HG03571 (cell line): ENCODE results near the gene BAG5.
"Not testable (repeated sequence)": the region's sequence is repeated elsewhere in the genome, so short reads cannot be mapped to it uniquely, and the experiment has no call there.

Source experiments
- ATAC-seq: cut with Tn5 transposase; IDR thresholded peaks from one replicate; pipeline ENCODE4 v1.9.1; 2021; ENCODE audit not compliant: unreplicated experiment

Gene BAG5

DNA sequence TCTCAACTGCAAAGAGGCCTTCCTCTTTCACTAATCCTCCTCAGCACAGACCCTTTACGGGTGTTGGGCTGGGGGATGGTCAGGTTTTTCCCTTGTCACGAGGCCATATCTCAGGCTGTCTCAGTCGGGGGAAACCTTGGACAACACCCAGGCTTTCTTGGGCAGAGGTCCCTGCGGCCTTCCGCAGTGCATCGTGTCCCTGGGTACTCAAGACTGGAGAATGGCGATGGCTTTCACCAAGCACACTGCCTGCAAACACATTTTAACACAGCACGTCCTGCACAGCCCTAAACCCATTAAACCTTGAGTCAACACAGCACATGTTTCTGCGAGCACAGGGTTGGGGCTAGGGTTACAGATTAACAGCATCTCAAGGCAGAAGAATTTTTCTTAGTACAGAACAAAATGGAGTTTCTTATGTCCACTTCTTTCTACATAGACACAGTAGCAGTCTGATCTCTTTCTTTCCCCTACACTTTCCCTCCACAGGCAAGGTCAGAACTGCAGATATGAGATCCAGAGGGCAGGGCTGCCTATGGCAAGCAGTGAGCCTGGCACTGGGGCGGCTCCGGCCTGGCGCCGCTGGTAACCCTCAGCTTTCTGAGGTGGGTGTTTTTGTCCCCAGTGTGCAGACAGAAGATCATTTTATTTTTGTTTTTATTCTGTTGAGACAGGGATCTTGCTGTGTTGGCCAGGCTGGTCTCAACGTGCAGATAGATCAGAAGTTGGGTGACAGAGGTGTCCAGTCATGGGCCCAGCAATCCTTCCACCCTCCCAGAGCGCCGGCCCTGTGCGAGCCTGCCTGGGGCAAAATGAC is 36.8 kb downstream of the BAG5 start:
- ATAC-seq, result not testable (repeated sequence)

DNA sequence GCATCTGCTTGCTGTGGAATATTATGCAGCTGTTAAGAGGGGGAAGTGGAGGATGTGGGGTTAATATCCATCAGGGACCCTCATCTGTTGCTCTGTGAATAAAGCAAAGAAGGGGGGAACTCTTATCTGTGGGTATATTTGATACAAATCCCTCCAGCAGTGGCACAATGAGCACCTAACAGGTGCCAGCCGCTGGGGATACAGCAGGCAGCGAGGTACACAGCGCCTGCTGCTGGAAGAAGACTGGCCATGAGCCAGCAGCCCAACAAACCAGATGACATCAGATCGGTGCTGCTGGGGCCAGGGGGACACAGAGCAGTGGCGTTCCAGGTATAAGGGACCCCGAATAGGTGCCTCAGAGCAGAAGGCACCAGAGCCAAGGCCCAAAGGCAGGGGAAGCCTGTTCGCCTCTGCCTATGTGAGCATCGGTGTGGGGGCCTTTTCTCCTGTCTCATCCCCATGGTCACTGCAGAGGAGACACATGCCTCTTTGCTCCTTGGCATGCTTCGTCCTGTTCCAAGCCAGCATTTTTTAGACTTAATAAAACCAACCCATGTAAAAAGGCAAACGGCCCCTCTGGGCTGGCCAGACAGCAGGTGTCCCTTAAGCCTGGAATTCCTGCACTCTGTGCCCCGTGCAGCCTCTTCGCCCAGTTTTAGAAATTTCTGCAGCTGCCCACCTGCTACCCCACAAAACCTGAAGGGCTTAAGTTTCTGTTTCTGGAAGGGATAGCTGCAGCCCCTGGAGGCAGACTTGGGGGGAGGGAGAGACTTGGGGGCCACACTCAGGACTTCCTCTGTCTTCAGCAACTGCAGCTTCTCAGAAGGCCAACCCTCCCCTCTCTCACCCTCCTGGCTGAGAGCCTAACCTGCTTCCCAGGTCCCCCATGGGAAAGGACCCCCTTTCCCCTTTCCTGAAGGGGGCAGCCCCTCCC is 38.2 kb downstream of the BAG5 start:
- ATAC-seq, result no peak

DNA sequence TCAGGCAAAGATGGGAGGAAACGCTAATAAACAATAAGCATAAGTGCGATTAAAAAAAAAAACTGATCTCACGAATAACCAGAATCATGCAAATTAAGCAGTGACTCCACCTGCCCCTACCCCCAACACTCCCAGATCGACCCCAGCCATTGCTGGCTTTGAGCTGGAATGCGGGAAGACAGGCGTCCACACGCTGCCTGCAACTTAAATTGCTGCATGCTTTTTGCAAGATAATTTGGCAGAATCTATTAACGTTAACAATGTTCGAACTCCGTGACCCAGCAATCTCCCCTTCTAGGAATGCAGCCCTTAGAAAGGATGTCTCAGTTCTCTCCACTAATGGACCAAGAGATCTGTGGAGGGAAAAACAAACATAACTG is 38.9 kb downstream of the BAG5 start:
- no peak for ATAC-seq

DNA sequence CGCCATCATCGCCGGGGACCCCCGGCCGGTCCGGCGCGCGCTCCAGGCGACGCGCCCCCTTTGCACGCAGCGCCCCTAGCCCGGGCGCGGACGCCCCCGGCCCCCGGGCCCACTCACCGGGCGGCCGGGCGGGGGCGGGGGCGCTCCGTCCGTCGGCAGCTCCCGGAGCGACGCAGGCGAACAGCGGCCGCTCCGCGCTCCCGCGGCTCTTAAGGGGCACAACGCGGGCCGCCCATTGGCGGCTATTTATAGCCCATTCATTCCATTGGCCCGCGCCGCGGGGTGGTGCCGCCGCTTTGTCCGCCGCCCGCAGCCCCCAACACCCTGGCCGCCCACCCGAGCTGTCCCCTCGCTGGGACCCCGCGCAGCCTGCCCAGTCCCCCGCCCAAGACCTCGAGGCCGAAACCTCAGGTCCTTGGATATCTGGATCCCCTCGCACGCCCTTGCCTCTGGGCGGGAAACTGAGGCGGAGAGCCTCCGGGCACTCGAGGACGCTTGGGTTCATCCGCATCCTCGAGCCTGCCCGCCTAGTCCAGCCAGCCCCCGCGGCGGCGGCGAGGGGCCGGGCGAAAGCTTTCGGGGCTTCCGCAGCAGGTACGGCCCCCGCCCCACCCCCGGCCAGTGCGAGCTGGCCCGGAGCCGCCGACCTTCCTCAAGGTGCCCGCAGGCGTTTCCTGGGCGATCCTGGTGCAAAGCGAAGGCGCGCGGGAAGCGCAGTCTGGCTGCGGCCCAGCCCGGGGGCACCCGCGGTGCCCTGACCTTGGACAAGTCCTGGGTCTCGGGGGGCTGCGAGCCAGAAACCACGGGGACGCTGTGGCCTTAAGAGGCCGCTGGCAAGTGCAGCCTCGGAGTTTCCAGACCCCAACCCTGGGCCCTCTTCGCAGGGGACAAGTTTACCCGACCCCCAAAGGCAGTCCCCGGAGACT is 39.5 kb downstream of the BAG5 start, which contains the start of gene CKB:
Gene CKB (minus strand): TSS at position 182 of the 926 bp plus-strand sequence. CDS start 337 bp downstream, outside the sequence.
- no peak for ATAC-seq

DNA sequence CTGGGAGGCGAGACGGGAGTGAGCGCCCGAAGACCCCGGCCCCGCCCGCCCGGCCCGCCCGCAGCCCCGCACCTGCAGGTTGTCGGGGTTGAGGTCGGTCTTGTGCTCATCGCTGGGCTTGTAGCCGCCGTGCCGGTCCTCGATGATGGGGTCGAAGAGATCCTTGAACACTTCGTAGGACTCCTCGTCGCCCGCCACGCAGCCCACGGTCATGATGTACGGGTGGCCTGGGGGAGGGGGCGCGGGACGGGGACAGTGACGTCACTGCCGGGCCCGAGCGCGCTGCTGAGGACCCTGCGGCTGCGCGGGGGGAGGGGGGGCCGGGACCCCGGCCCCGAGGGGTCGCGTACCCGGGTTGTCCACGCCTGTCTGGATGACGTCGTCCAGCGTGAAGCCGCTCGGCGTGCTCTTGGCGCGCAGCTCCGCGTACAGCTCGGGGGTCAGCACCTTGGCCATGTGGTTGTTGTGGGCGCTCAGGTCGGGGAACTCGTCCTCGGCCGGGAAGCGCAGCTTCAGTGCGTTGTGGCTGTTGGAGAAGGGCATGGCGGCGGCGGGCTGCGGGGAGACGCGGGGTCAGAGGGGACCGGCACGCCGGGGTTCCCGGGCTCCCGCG is 40.4 kb downstream of the BAG5 start:
- no peak for ATAC-seq

DNA sequence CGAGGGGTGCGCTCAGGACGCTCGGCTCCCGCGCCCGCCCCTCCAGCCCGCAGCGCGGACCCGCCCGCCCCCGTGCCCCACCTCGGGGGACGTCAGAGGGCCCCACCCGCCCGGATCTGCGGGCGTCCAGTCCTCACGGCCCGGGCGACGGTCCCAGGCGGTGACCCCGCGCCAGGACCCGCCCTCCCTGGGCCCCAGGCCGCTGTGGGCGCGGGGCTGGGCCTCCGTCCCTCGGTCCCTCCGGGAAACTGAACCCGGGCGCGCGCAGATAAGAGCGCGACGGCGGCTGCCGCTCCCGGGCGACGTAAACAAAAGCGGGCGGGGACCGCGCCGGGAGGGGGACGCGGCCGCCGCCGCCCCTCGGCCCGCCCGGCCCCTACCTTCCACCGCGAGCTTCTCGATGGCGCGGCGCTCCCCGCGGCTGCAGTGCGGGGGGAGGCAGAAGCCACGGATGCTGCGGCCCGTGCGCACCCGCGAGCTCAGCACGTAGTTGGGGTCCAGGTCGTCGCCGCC is 41.0 kb downstream of the BAG5 start:
- no peak for ATAC-seq

DNA sequence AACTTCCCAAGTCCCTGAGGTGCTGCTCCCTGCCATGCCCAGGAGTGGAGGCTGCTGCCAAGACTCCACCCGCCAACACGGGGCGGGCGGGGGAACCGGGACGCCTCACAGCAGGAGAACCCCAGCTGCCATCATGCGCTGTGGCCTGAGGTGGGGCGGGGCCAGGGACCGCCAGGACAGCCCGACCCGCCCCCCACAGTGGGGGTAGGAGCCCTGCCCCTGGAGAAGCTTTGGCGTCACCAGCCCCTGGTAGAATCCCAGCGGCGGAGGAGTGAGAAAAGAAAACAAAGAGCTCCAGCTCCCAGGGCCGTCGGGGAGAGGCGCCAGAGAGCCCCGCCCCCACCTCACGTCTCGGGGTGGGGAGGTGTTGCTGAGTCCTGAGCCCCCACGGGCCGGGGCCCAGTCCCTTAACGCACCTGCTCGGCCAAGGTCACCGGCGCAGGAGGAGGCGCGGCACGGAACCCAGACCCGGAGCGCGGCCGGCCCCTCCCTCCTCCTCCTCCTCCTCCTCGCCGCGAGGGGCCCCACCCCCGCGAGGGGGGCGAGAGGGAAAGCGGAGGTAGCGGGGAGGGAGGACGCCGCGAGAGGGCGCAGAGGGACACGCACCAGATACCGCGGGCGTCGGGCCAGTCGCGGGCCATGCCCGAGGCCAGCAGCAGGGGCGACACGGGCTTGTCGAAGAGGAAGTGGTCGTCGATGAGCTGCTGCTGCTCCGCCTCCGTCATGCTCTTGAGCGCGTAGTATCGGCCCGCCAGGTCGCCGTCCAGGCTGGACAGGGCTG is 41.6 kb downstream of the BAG5 start:
- ATAC-seq, result no peak

DNA sequence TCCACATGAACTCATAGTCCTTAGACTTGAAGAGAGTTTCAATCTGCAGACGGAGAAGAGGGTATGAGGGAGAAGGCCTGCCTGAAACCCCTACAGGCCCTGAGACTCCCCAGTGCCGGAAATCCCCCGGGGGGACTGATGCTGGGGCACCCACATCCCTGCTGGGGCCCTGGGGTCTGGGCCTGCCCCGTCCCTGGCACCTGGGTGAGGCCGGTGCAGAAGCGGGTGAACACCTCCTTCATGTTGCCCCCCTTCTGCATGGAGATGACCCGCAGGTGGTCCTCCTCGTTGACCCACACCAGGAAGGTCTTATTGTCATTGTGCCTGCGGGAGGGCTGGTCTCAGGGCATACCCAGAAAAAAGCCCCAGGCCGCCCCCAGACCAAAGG is 42.2 kb downstream of the BAG5 start:
- ATAC-seq, result no peak

DNA sequence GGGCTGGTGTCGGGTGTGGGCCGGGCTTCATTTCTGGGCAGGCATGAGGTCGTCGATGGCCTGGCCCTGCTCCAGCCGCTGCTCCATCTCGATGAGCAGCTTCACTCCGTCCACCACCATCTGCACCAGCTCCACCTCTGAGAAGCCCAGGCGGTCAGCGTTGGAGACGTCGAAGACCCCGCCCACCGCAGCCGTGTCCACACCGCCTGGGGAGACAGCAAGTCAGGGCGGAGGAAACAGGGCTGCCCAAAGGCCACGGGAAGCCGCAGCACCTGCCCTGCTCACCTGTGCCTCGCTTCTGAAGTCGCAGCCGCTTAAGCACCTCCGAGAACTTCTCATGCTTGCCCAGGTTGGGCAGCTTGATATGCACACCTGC is 42.6 kb downstream of the BAG5 start:
- no peak for ATAC-seq

DNA sequence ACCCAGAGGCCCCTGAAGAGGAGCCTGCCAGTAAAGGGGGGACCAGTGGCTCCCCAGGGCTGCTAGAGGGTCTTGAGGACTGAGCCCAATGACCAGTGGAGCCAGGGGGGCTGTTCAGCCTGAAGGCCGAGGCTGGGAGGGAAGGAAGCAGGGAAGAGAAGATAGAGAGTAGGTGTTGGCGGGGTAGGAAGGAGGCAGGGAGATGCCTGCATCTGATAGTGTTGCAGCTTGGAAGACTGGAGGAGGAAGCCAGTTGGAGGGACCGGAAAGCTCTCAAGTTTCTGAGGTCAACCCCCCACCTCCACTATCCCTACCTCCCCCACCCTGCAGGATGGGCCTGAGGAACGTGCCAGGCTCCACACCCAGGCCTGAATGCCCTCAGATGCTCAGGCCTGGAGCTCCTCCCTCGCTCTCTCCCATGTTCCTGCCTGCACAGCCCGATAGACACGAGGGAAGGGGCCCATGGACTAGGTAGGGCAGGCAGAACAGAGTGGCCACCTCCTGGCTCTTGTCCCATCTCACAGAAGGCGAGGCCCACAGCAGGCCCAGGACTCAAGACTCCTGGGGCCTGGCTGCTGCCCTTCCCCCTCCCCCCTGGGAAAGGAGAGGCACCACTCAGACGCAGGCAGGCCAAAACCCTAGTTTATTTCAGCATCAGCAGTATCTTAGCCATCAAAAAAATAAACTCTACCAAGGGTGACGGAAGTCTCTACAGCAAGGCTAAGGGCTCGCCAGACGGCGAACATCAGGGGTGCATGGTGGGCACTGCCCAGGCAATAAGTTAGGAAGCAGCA is 43.2 kb downstream of the BAG5 start:
- ATAC-seq, result no peak

DNA sequence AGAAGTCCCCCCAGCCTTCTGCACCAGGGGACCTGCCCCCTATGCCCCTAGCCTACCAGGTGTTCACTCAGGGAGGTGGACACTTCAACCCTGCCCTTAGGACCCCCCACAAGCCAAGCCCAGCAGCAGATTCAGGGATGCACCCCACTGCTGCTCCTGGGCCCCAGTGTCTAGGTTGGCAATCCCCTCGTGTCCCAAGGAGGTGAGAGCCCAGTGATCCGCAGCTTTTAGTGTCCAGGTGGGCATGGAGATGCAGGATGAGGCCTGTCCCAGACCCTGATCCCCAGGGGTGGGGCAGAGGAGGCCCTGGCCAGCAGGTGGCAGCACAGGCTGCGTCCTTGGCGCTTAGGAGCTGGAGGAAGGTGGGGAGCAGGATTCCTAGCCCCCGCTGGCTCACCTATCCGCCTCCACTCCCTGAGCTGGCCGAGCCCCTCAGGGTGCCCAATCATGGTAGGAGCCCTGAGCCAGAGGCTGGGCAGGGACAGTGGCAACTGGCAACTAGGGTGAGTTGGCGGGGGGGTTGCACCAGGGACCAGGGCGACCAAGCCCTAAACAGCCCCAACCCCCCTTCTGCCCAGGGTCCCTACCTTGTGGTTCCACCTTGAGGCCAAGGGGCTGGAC is 43.9 kb downstream of the BAG5 start:
- ATAC-seq, result no peak

DNA sequence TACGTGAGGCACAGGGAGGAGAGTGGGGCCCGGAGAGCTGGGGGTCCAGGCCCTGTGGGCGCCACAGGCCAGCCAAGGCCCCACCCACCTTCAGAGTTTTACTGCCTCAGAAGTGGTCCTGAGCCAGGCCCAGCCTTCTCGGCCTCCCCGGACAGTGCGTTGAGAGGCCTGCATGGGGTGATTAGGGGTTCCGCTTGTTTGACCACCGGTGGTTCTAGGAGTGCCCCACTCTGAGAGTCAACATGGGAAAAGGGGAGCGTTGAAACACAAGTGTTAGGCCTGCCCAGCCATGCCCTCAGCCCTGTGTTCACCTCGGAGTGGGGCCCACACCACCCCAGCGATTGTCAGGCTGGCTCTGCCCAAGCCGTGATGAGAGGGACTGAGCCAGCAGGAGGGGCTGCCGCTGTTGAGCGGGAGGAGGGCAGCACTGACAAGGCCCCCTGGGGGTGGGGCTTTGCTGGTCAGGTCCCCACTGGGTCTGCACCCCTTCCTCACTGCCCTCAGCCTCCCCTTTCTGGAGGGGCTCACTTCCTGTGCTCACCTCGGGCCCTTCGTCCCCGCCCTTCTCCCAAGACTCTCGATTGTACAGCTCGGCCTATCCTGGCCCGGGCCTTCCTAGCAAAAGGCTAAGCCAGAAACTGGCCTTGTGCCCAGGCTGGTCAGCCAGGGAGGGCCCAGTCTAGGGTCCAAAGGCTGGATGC is 44.6 kb downstream of the BAG5 start:
- ATAC-seq, result no peak

DNA sequence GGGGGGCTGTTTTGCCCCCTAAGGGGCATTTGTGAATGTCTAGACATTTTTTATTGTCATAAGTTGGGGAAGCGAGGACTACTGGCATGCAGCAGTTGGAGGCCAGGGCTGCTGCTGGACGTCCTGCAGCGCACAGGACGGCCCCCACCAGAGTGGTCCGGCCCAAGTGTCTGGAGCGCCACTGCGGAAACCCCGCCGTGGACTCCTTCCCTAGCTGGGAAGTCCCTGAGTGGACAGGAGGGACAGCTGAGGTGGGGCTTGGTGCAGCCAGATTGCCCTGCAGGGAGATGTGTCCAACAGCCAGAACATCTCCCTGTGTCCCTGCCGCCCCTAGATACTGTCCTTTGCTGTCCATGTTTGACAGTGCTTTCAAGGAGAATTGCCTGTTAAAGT is 45.3 kb downstream of the BAG5 start:
- ATAC-seq, result no peak

DNA sequence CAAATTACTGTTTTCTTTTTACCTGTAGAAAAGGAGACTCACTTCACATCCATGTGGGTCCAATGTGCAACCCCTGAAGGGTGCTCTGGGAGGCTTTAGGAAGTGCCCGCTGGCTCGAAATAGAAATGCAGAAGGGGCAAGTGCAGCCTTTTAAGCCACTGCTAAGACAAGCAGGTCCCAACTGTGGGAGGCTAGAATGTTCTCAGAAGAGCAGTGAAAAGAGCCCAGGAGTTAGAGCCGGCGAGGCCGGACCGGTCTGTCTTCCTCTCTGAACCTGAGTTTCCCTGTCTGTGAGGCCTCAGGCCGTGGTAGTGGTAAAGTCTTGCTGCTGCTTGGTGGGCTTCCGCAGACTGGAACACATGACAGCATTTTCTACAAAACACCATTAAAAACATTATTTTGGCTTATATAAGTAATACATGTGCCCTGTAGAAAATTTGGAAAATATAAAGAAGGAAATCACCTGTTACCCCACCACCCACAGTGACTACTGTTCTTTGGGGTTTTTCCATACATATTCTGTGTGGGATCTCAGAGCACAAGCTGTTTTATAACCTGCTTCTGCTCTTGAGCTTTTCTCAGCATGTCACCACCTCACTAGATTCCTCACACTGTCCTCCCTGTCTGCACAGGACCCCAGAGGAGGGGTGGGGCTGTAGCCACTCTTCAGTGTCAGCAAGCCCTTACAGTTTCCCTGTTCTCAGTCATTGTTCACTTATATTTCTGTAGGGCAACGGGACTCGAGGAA is 45.9 kb downstream of the BAG5 start:
- ATAC-seq, result no peak

DNA sequence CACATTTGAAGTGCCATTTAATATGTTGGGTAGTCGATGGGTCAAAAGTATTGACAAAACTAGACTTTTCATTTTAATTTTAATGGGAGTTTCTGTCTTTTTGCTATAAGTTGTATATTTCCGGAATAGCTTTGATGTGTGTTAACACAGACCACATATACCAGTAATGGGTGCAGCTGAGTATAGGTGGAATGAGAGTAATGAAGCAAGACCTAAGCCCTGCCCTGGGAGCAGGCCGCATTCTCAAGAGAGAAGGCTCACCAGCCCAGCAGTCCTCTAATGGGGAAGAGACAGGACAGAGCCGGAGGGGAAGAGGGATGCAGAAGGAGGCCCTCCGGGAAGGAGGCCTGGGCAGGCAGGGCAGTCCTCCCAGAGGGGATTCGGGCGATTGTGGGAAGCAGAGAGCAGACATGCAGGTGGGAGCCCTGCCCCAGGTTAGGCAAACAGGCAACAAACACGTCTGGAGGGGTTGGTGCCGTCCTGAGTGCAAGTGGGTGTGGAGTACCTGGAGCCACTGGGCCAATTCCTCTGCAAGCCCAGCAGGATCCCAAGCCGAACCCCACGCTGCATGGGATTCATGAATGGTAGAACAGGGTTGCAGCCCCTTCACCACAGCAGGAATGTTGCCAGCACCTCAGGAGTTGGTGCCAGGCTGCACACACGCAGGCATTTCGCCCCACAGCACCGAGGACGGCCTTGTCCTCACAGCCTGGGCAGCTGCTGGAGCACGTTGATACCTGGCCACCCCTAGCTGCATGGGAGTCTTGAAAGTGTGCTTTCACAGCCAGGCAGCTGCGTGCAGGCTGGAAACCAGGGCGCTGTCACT is 47.6 kb downstream of the BAG5 start:
- no peak for ATAC-seq
